GM12878 (cell line): ENCODE results near the gene SLC26A8.

Experiments used
- ATF7 ChIP-seq: fragments of 450-650 bp; IDR thresholded peaks from 2 replicates; pipeline ENCODE4 v1.6.1; 2016; ENCODE audit warnings: low read depth, mild to moderate bottlenecking
- CREB1 ChIP-seq: IDR thresholded peaks from 2 replicates; pipeline ENCODE4 v1.6.1; 2012; ENCODE audit warnings: low read depth, mild to moderate bottlenecking, inconsistent platforms
- CTCF ChIP-seq, 3 experiments: IDR thresholded peaks in 2 of 3; conservative IDR thresholded peaks in 1 of 3; 2 replicates each; pipeline ENCODE4 v1.5.1; 2011; ENCODE audit warnings: low read depth in 3 of 3, low read length in 3 of 3, mild to moderate bottlenecking in 3 of 3, control low read depth in 2 of 3, moderate library complexity in 2 of 3, inconsistent platforms in 1 of 3, mixed read lengths in 1 of 3; ENCODE audit not compliant: control insufficient read depth in 2 of 3, insufficient read depth in 1 of 3; ENCODE audit errors: extremely low read depth in 1 of 3
- EP300 ChIP-seq, 2 experiments: fragments of 150-350 bp in 1 of 2; IDR thresholded peaks; 2 replicates each; pipeline ENCODE4 v1.6.1; 2011 to 2012; ENCODE audit warnings: low read depth in 2 of 2, low read length in 2 of 2, borderline replicate concordance in 1 of 2, improper control_type of control experiment in 1 of 2, inconsistent platforms in 1 of 2; ENCODE audit not compliant: control insufficient read depth in 1 of 2
- HDAC2 ChIP-seq: fragments of 200-600 bp; sonication (generic); IDR thresholded peaks from 2 replicates; pipeline ENCODE4 v1.6.1; 2017
- IKZF1 ChIP-seq: fragments of 450-650 bp; conservative IDR thresholded peaks from 2 replicates; pipeline ENCODE4 v1.6.1; 2017; ENCODE audit warnings: antibody characterized with exemption, mild to moderate bottlenecking
- KDM1A ChIP-seq: fragments of 200-600 bp; sonication (generic); IDR thresholded peaks from 2 replicates; pipeline ENCODE4 v1.6.1; 2016; ENCODE audit warnings: borderline replicate concordance
- POLR2A ChIP-seq: IDR thresholded peaks from 2 replicates; pipeline ENCODE4 v1.6.1; 2011; ENCODE audit warnings: low read depth, mild to moderate bottlenecking, low read length
- POLR2AphosphoS5 ChIP-seq: IDR thresholded peaks from 2 replicates; pipeline ENCODE4 v1.6.1; 2011; ENCODE audit warnings: mild to moderate bottlenecking, low read length, inconsistent platforms
- STAT3 ChIP-seq: IDR thresholded peaks from 2 replicates; pipeline ENCODE4 v1.6.1; 2011; ENCODE audit warnings: low read depth, low read length, improper control_type of control experiment
- TF ChIP-seq, protein P1 (sequence below): IDR thresholded peaks from 2 replicates; pipeline ENCODE4 v1.6.1; 2011; ENCODE audit warnings: borderline replicate concordance, low read depth, mild to moderate bottlenecking, moderate library complexity, mixed read lengths, low read length; ENCODE audit not compliant: insufficient read depth; ENCODE audit errors: extremely low read length
- TF ChIP-seq, protein P2 (sequence below): IDR thresholded peaks from 2 replicates; pipeline ENCODE4 v1.6.1; 2011; ENCODE audit warnings: low read depth, low read length, improper control_type of control experiment, borderline replicate concordance
- TF ChIP-seq, protein P3 (sequence below): IDR thresholded peaks from 2 replicates; pipeline ENCODE4 v1.6.1; 2012; ENCODE audit warnings: low read length, inconsistent platforms

DNA sequence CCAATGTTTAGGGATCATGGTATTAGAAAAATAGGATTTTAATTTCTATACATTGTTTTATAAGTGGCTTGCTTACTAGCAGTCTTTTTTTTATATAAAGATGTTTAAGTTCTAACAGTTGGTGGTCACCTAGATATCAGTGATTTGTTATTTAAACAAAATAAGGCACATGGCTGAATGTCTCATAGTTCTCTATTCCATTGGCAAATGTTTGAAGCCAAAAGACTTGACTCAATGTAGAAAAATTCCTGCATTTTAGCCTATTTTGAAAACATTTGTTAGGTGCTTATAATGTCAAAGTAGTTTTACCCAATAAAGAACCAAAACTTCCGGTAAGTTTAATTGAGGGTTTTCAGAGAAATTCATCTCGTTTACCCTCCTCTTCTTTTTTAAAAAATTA, 30.0 kb upstream of the SLC26A8 start:
- TF ChIP-seq CTCF (IDR thresholded peaks at IDR 0.05 in 2 of 3, conservative IDR thresholded peaks at IDR 0.05 in 1 of 3; ENCODE audit: control insufficient read depth in 2 of 3, extremely low read depth in 1 of 3, insufficient read depth in 1 of 3, low read depth in 3 of 3, low read length in 3 of 3) (no peak), POLR2AphosphoS5 (no peak), IKZF1 (no peak), STAT3 (no peak), HDAC2 (no peak), POLR2A (no peak), KDM1A (no peak), EP300 (IDR thresholded peaks at IDR 0.05; ENCODE audit: borderline replicate concordance in 1 of 2, control insufficient read depth in 1 of 2, low read depth in 2 of 2, low read length in 2 of 2) (no peak), ATF7 (no peak), CREB1 (no peak)
- TF ChIP-seq, protein P1, sequence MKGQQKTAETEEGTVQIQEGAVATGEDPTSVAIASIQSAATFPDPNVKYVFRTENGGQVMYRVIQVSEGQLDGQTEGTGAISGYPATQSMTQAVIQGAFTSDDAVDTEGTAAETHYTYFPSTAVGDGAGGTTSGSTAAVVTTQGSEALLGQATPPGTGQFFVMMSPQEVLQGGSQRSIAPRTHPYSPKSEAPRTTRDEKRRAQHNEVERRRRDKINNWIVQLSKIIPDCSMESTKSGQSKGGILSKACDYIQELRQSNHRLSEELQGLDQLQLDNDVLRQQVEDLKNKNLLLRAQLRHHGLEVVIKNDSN: no peak
- TF ChIP-seq, protein P2, sequence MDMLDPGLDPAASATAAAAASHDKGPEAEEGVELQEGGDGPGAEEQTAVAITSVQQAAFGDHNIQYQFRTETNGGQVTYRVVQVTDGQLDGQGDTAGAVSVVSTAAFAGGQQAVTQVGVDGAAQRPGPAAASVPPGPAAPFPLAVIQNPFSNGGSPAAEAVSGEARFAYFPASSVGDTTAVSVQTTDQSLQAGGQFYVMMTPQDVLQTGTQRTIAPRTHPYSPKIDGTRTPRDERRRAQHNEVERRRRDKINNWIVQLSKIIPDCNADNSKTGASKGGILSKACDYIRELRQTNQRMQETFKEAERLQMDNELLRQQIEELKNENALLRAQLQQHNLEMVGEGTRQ: no peak
- TF ChIP-seq, protein P3, sequence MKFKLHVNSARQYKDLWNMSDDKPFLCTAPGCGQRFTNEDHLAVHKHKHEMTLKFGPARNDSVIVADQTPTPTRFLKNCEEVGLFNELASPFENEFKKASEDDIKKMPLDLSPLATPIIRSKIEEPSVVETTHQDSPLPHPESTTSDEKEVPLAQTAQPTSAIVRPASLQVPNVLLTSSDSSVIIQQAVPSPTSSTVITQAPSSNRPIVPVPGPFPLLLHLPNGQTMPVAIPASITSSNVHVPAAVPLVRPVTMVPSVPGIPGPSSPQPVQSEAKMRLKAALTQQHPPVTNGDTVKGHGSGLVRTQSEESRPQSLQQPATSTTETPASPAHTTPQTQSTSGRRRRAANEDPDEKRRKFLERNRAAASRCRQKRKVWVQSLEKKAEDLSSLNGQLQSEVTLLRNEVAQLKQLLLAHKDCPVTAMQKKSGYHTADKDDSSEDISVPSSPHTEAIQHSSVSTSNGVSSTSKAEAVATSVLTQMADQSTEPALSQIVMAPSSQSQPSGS: no peak
